ENCODE results near the gene NOTO.

NOTO gene

GRCh38 chr2:73203055-73203681, 794 bp downstream of the NOTO start:
- no peak for DNase-seq

GRCh38 chr2:73205611-73206010, 3.2 kb downstream of the NOTO start:
- DNase-seq = no peak

GRCh38 chr2:73208258-73208657, 5.9 kb downstream of the NOTO start:
- DNase-seq = no peak

- DNase-seq = no peak
Measured at GRCh38 chr2:73210019-73210418, 7.6 kb downstream of the NOTO start.

- no peak for DNase-seq
Measured at GRCh38 chr2:73210696-73211095, 8.3 kb downstream of the NOTO start.

- DNase-seq = no peak
Measured at GRCh38 chr2:73212098-73212447, 9.7 kb downstream of the NOTO start.

- peak; percentile 35 for DNase-seq
Measured at GRCh38 chr2:73212448-73213176, 10.2 kb downstream of the NOTO start.

GRCh38 chr2:73214120-73215035, 12.0 kb downstream of the NOTO start, which contains the start of gene SMYD5:
Gene SMYD5 (plus strand): TSS chr2:73214245. CDS start chr2:73214267, 22 bp downstream.
- peak; percentile 78 for DNase-seq

- no peak for DNase-seq
Measured at GRCh38 chr2:73215254-73215653, 12.9 kb downstream of the NOTO start.

GRCh38 chr2:73217160-73217559, 14.8 kb downstream of the NOTO start:
- DNase-seq = no peak

- no peak for DNase-seq
Measured at GRCh38 chr2:73217826-73218225, 15.5 kb downstream of the NOTO start.

- DNase-seq = no peak
Measured at GRCh38 chr2:73218298-73218697, 15.9 kb downstream of the NOTO start.

GRCh38 chr2:73223821-73224220, 21.4 kb downstream of the NOTO start:
- DNase-seq = no peak

GRCh38 chr2:73225513-73226360, 23.4 kb downstream of the NOTO start:
- no peak for DNase-seq

GRCh38 chr2:73227086-73227485, 24.7 kb downstream of the NOTO start:
- no peak for DNase-seq

GRCh38 chr2:73228631-73229030, 26.3 kb downstream of the NOTO start:
- DNase-seq = no peak

- DNase-seq = no peak
Measured at GRCh38 chr2:73232403-73233153, 30.2 kb downstream of the NOTO start.

GRCh38 chr2:73233154-73233931, 31.0 kb downstream of the NOTO start, which contains the start of gene PRADC1:
Gene PRADC1 (minus strand): TSS chr2:73233239. CDS start chr2:73233160, 79 bp downstream.
- peak; percentile 99 for DNase-seq

GRCh38 chr2:73233932-73234832, 31.8 kb downstream of the NOTO start, which contains the start of gene CCT7:
Gene CCT7 (plus strand): TSS chr2:73234308. CDS start chr2:73234379, 71 bp downstream.
- DNase-seq = peak; percentile 85

Data from NCI-H774 (cell line).